Renal cortical epithelial cell (primary cell): ENCODE results near the gene PRKACG. TPM values are rescaled to one million over a fixed set of nuclear protein-coding genes. Genes with fewer than 3 reads are reported as not detected.
A peak's percentile ranks its signal among the peaks of the same experiment; 100 is the strongest.
"Not testable (repeated sequence)": the region's sequence is repeated elsewhere in the genome, so short reads cannot be mapped to it uniquely, and the experiment has no call there.

Source experiments
- DNase-seq: peaks from one replicate; pipeline ENCODE4 v3.0.0-alpha.2; 2011; ENCODE audit warnings: low read depth
- total RNA-seq: library from RNA; depleted of rRNA; stranded (reverse); fragments of >200 nt; gene quantifications from 2 replicates; pipeline ENCODE4 v1.2.3, GENCODE V29; 2014

PRKACG gene
- total RNA-seq, 1 donor from 2014 or later, result not detected

- peak; percentile 55 for DNase-seq
Measured at GRCh38 chr9:69027355-69028097, 13.6 kb upstream of the PRKACG start.

GRCh38 chr9:69023650-69024049 is 9.7 kb upstream of the PRKACG start:
- DNase-seq, result no peak

DNA sequence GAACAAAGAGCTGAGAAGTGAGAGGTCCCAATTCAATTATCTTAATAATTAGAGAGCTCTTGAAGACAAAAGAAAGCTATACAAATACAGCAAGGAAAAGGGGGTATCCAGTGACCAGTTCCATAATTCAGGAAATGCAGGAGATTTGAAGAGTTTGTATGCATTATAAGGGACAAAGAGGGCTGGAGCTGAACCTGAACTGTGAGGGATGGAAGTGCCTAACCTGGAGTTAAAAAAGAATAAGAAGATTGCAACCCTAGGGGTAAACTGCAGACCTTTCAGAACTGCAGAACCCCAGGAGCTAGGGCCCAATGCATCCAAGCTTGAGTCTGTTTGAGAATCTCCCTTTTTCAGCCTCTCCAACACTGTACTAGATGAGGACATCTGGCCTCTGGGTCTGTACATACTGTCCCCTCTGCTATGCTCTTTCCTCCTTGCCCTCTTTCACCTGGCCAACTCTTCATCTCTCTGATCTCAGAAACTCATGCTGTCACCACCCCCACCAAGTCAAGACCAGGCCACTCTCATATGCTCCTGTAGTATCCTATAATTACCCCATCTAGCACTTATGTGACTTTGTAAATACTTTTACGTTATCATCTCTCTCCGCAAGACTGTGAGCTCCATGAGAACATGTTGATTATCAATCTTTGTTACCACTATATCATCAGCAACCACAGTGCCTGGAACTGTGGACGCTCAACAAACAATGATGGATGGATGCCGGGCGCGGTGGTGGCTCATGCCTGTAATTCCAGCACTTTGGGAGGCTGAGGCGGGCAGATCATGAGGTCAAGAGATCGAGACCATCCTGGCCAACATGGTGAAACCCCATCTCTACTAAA is 6.6 kb upstream of the PRKACG start:
- DNase-seq, result no peak

- DNase-seq, result no peak
Measured at GRCh38 chr9:69019808-69020207, 5.9 kb upstream of the PRKACG start.

DNA sequence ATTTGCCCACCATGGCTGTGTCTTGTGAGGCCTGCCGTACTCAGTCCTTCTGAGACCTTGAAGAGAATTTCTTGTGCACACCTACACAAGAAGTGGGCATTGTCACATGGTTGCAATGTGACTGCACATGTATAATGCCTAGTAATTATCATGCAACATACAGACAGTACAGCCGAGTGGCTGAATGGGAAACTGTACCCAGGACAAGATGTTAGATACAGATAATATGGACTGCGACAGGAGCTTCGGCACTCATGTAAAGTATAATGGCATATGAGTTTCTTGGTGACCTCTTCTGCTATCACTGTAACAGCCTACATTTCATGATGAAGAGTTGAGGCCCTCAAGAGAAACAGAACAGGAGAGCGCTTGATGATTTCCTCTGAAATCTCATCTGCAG is 4.8 kb upstream of the PRKACG start:
- no peak for DNase-seq

DNA sequence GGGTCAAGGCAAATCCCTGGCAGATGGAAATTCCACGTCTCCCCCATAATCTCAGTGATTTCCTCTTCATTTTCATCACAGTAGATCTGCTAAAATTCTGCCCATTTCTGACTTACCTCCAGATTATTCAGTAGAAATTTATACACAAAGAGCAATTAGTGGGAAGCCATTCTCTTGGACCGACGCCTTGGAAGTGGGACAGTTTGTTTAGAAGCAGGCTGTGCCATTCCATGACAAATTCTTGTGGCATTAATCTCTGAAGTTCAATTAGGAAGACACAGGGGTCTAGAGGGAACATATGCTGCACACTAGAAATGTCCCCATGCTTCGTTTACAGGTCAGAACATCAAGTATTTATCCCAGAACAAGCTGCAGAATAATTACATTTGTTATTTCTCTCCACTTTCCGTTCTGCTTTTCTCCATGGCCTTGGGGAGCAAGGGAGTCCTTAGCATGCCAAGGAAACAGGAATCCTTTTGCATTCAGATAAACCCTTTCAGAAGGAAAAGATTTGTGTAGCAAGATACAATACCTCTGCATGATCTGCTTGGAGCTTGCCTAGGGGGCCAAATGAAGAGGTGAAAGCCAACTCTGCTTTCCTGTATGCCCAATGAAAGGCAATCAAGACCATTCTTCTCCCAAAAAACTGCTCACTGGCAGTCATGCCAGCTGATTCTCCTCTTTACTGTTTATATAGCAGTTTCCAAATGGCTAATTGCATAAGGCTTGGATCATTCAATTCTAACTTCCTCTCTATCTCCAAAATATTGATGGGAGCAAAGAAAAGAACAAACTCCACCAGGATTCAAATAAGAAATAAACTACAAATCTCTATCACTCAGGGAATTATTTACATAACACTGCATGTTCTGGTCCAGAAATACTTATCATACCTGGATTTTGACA is 2.5 kb upstream of the PRKACG start:
- DNase-seq, result no peak

- no peak for DNase-seq
Measured at GRCh38 chr9:69013382-69013727, 558 bp downstream of the PRKACG start.

- DNase-seq, result no peak
Measured at GRCh38 chr9:69012696-69013381, 1.1 kb downstream of the PRKACG start.

DNA sequence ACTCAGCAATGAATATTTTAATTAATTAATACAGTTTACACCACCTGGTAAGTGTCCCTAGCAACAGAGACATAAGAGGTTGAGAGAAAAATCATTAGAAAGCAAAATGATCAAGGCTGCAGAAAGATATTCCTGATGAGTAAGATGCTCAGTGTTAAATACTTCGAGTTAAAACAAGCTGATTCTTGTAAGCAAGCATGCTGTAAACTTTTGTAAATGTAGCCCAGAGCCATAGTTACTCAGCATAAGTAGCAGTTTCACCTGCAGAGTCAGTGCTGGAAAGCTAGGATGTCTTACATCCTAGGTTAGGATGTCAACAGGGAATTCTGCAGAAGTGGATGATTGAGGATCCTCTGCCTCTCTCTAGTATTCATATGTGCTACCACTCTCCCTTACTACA is 4.2 kb downstream of the PRKACG start:
- no peak for DNase-seq

DNA sequence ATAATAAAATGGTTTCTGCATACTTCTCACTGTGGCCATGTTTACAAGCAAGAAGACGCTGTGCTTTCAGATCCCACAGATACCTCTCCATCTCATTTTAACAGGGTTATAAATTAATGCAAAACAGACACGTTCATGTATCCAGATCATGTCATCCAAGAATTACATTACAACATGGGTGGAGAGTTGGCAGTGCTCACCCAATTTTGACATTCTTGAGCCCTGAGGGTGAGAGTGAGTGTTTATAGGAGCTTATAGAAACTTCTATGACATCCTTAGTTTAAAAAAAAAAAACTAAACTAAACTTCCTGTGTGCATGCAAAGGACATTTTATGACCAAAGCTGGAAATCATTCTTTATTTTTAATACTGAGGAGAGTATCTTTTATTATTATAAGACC is 9.1 kb downstream of the PRKACG start:
- no peak for DNase-seq

GRCh38 chr9:69003051-69003450 is 10.9 kb downstream of the PRKACG start:
- no peak for DNase-seq

GRCh38 chr9:69001921-69002320 is 12.0 kb downstream of the PRKACG start:
- DNase-seq, result no peak

GRCh38 chr9:68999393-69000105 is 14.4 kb downstream of the PRKACG start:
- peak; percentile 70 for DNase-seq

DNA sequence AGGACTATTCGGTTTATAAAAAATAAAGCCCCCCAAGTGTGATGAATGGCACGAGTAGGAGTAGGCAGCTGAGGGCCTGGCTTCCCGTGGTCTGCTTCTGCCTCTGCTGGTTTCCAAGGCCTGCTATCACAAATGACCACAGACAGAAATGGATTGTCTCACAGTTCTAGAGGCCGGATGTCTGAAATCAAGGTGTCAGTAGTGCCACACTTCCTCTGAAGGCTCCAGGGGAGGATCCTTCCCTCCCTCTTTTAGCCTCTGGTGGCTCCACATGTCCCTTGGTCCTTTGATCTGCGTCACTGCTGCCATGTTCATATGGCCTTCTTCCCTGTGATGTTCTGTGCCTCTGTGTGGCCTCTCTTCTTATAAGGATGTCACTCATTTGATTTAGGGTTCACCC is 15.1 kb downstream of the PRKACG start:
- DNase-seq, result no peak

DNA sequence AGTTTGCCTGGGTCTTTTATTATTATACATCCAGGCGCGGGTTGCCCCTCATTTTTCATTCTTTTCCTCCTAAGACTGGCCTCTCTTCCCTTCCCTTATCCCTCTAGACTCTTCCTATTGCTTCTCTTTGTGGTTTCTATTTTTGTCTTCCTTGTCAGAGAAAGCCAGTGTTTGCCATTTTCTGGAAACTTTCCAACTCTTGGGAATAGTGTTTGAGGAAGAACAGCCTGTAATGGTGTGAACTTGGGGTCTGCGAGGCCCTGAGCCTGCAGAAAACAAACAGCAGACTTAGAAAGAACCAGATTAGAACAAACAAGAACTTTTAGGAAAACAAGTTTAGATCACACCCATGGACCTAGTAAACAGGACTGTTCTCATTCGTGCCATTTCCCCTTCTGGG is 15.5 kb downstream of the PRKACG start:
- DNase-seq, result no peak

GRCh38 chr9:68997666-68998065 is 16.2 kb downstream of the PRKACG start:
- DNase-seq, result no peak

DNA sequence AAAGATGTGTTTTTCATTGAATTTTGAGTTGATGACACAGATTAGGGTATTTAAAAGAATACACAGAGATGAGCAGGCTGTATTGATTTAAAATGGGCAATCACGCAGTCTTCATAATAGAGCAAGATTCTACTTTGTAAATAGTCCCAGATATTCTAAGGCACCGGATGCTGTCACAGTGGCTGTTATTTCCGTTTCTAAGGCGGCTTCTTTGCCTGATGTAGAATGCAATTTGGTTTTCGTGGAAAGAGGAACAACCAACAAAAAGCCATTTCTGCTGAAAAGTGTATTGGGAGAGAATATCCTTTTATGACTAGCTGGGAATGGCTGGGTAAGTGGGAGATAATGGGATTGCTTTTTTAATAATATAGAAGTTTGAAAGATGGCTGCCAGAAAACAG is 17.5 kb downstream of the PRKACG start:
- no peak for DNase-seq

DNA sequence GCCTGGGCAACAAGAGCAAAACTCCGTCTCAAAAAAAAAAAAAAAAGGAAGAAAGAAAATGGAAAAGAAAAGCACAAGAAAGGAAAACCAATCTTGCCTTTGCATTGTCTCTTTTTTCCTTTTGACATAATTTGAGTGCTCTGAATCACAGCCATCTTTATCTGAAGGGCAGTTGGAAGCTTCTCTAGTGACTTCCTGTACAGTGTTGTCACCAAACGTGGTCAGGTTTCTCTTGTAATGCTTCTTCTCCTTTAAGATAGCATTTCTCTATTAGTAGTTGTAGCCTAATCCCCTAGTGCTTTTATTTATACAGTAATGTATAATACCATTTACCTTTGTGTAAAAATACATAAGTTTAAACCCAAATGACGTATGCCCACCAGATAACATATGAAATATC is 18.1 kb downstream of the PRKACG start:
- DNase-seq, result no peak

GRCh38 chr9:68991457-68991856 is 22.5 kb downstream of the PRKACG start:
- DNase-seq, result no peak

GRCh38 chr9:68986949-68987348 is 27.0 kb downstream of the PRKACG start:
- not testable (repeated sequence) for DNase-seq
